Measurements from ENCODE around the gene SUCLA2. TPM values are rescaled to one million over a fixed set of nuclear protein-coding genes. Genes with fewer than 3 reads are reported as not detected.
"Not testable (repeated sequence)": the region's sequence is repeated elsewhere in the genome, so short reads cannot be mapped to it uniquely, and the experiment has no call there.

SUCLA2 gene
- total RNA-seq, 1 donor from 2014 or later, result 38.3 TPM

GRCh38 chr13:47997384-47997783 is 3.7 kb downstream of the SUCLA2 start:
- intact Hi-C loops (cut with micrococcal nuclease), result no loop called here

GRCh38 chr13:47991859-47992258 is 9.2 kb downstream of the SUCLA2 start:
- intact Hi-C loops (cut with micrococcal nuclease), result no loop called here

GRCh38 chr13:47990920-47991466 is 10.1 kb downstream of the SUCLA2 start:
- intact Hi-C loops (cut with micrococcal nuclease), result no loop called here

- intact Hi-C loops (cut with micrococcal nuclease), result no loop called here
Observed at GRCh38 chr13:47990427-47990826, 10.6 kb downstream of the SUCLA2 start.

- intact Hi-C loops (cut with micrococcal nuclease), result no loop called here
Observed at GRCh38 chr13:47983070-47983469, 18.0 kb downstream of the SUCLA2 start.

- intact Hi-C loops (cut with micrococcal nuclease), result no loop called here
Observed at GRCh38 chr13:47976325-47976724, 24.7 kb downstream of the SUCLA2 start.

GRCh38 chr13:47964863-47965262 is 36.2 kb downstream of the SUCLA2 start:
- intact Hi-C loops (cut with micrococcal nuclease), result no loop called here

- intact Hi-C loops (cut with micrococcal nuclease), result no loop called here
Observed at GRCh38 chr13:47962237-47962636, 38.8 kb downstream of the SUCLA2 start.

- intact Hi-C loops (cut with micrococcal nuclease), result no loop called here
Observed at GRCh38 chr13:47959468-47960247, 41.4 kb downstream of the SUCLA2 start.

- intact Hi-C loops (cut with micrococcal nuclease), result no loop called here
Observed at GRCh38 chr13:47957073-47957472, 44.0 kb downstream of the SUCLA2 start.

GRCh38 chr13:47955836-47956235 is 45.2 kb downstream of the SUCLA2 start:
- intact Hi-C loops (cut with micrococcal nuclease), result no loop called here

GRCh38 chr13:47949799-47950198 is 51.3 kb downstream of the SUCLA2 start:
- intact Hi-C loops (cut with micrococcal nuclease), result no loop called here

- intact Hi-C loops (cut with micrococcal nuclease), result no loop called here
Observed at GRCh38 chr13:47945738-47946137, 55.3 kb downstream of the SUCLA2 start.

GRCh38 chr13:47945146-47945545 is 55.9 kb downstream of the SUCLA2 start:
- intact Hi-C loops (cut with micrococcal nuclease), result not testable (repeated sequence)

- intact Hi-C loops (cut with micrococcal nuclease), result no loop called here
Observed at GRCh38 chr13:47934371-47934770, 66.7 kb downstream of the SUCLA2 start.

GRCh38 chr13:47932950-47933923 is 67.8 kb downstream of the SUCLA2 start:
- intact Hi-C loops (cut with micrococcal nuclease), result no loop called here

- intact Hi-C loops (cut with micrococcal nuclease), result no loop called here
Observed at GRCh38 chr13:47930649-47931165, 70.4 kb downstream of the SUCLA2 start.

GRCh38 chr13:47929156-47929555 is 71.9 kb downstream of the SUCLA2 start:
- intact Hi-C loops (cut with micrococcal nuclease), result no loop called here

GRCh38 chr13:47917022-47917574 is 84.0 kb downstream of the SUCLA2 start:
- intact Hi-C loops (cut with micrococcal nuclease), result no loop called here

- intact Hi-C loops (cut with micrococcal nuclease), result no loop called here
Observed at GRCh38 chr13:47908197-47908902, 92.7 kb downstream of the SUCLA2 start.

- intact Hi-C loops (cut with micrococcal nuclease), result no loop called here
Observed at GRCh38 chr13:47904891-47905290, 96.2 kb downstream of the SUCLA2 start.

Data from T-helper 2 cell treated with Interferon-gamma antibody and Interleukin-4, amounts not matched to agents 100 ng/mL and 5 ng/mL, for 36 hours (primary cell).